Kidney epithelial cell (primary cell): Measurements from ENCODE around the gene PANK4. TPM values are rescaled to one million over a fixed set of nuclear protein-coding genes. Genes with fewer than 3 reads are reported as not detected.
A peak's percentile ranks its signal among the peaks of the same experiment; 100 is the strongest.

Experiments used
- DNase-seq: peaks from one replicate; pipeline ENCODE4 v3.0.0-alpha.2; 2010; ENCODE audit warnings: low read depth
- H3K27me3 ChIP-seq: 2 replicates; pipeline ENCODE4 v1.6.0; 2011; ENCODE audit warnings: low read length; ENCODE audit not compliant: control insufficient read depth, insufficient read depth
- H3K36me3 ChIP-seq: 2 replicates; pipeline ENCODE4 v1.5.1; 2011; ENCODE audit warnings: low read length; ENCODE audit not compliant: control insufficient read depth, insufficient read depth
- H3K4me3 ChIP-seq: 2 replicates; pipeline ENCODE4 v1.5.1; 2011; ENCODE audit warnings: low read depth, mild to moderate bottlenecking, control low read depth, low read length
- total RNA-seq: library from RNA; depleted of rRNA; stranded (reverse); fragments of >200 nt; gene quantifications from 2 replicates; pipeline ENCODE4 v1.2.3, GENCODE V29; 2015
- TF ChIP-seq, protein P1 (sequence below): IDR thresholded peaks from 2 replicates; pipeline ENCODE4 v1.5.1; 2011; ENCODE audit warnings: mild to moderate bottlenecking, moderate library complexity, low read length, control low read depth, inconsistent platforms; ENCODE audit not compliant: insufficient read depth, poor library complexity, severe bottlenecking

PANK4 gene
- total RNA-seq, 1 donor from 2014 or later: 28.9 TPM

DNA sequence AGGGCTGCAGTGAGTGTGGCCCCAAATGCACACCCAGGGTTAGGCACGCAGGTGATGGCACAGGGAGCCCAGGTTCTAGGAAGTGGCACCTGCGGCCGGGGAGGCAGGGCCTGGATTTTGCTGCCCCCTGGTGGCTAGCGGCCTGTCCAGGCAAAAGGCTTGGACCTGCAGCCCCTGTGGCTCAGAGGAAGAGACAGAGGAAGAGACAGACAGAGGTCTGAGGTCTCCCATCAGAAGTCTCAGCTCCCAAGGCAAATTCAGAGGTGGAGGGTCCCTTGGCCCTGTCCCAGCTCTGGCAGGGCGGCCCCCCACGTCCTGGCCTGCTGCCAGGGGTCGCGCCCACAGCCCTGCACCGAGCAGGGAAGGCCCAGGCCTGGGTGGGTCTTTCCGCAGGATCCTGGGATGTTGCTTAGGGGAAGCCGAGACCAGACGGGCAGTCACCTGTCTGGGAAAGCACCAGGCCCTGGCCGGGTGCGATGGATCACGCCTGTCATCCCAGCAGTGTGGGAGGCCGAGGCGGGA, 21.7 kb upstream of the PANK4 start:
- no peak for DNase-seq
- Histone ChIP-seq H3K27me3 (peaks cover 5% of the 10 kb centered on the region), H3K4me3 (no peak overlapping the region), H3K36me3 (no peaks in the 10 kb centered on the region)
- TF ChIP-seq, protein P1, sequence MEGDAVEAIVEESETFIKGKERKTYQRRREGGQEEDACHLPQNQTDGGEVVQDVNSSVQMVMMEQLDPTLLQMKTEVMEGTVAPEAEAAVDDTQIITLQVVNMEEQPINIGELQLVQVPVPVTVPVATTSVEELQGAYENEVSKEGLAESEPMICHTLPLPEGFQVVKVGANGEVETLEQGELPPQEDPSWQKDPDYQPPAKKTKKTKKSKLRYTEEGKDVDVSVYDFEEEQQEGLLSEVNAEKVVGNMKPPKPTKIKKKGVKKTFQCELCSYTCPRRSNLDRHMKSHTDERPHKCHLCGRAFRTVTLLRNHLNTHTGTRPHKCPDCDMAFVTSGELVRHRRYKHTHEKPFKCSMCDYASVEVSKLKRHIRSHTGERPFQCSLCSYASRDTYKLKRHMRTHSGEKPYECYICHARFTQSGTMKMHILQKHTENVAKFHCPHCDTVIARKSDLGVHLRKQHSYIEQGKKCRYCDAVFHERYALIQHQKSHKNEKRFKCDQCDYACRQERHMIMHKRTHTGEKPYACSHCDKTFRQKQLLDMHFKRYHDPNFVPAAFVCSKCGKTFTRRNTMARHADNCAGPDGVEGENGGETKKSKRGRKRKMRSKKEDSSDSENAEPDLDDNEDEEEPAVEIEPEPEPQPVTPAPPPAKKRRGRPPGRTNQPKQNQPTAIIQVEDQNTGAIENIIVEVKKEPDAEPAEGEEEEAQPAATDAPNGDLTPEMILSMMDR: peak; percentile 97

DNA sequence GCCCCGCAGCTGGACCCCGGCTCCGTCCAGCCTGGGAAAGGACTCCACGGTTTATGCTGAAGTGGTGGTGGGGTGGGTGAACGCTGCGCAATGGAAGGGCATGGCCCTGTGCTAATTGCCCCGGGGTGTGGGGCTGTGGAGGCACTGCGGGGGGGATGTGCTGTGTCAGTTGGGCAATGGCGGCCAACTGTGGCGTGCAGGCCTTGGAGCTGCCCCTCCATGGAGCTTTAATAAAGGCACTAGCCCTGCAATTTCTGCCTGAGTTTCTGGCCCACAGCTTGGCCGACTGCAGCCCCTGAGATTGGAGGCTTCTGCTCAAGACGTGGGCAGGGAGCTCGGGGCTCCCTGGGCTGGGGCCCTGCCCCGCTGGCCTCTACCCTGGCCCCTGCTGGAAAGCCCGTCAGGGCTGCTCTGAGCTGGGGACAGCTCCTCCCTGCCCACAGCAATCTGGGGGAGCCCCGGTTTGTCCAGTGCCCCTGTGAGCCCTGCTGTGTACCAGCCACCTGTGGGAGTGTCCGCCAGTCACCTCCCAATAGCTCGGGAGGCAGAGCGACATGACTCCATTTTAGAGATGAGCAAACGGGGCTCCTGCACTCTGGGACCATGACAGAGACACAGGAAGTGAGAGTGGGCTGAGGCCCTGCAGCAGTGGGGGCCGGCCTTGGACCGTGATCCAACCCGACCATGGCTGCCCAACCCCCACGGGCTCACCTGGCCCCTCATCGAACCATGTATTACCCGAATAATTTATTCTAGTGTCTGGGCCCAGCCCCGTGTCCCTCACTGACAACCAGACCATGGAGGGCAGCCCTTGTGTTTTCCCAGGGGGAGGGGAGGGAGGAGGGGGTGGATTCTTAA, 21.0 kb upstream of the PANK4 start:
- TF ChIP-seq, protein P1: no peak
- Histone ChIP-seq H3K4me3 (peak overlapping the region; percentile 53), H3K27me3 (peaks cover 4% of the 10 kb centered on the region), H3K36me3 (no peaks in the 10 kb centered on the region)
- DNase-seq: no peak

DNA sequence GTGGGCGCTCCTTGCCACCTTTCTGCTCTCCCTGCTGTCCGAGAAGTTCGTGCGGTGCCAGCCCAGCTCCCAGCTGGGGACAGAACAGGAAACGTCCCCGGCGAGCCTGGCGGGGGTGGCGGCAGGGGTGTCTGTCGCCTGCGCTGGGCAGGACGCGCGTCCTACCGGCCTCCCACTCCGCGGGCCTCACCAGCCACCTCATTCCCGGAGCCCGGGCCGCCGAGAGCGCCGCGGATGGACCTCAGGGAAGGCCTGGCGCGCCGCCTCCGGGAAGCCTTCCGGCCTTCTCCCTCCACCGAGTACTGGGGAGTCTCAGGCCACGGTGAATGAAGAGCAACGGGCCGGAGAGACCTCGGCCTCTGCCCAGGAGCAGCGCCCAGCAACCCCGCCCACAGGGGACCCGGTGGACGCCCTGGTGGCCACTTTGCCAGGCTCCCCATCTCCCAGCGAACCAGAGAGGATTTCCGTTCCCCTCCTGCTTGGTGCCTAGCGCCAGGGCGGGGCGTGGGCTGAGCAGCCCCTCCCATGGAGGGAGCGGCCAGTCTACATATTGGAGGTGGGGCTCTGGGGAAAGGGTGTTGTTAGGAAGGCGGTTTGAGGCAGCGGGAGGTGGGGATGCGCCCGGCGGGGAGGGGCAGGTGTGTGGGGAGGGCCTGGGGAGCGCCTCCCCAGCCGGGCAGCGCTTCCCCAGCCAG, 20.3 kb upstream of the PANK4 start:
- TF ChIP-seq, protein P1: no peak
- peak; percentile 41 for DNase-seq
- Histone ChIP-seq H3K27me3 (no peaks in the 10 kb centered on the region), H3K36me3 (no peaks in the 10 kb centered on the region), H3K4me3 (peak overlapping the region; percentile 53)

DNA sequence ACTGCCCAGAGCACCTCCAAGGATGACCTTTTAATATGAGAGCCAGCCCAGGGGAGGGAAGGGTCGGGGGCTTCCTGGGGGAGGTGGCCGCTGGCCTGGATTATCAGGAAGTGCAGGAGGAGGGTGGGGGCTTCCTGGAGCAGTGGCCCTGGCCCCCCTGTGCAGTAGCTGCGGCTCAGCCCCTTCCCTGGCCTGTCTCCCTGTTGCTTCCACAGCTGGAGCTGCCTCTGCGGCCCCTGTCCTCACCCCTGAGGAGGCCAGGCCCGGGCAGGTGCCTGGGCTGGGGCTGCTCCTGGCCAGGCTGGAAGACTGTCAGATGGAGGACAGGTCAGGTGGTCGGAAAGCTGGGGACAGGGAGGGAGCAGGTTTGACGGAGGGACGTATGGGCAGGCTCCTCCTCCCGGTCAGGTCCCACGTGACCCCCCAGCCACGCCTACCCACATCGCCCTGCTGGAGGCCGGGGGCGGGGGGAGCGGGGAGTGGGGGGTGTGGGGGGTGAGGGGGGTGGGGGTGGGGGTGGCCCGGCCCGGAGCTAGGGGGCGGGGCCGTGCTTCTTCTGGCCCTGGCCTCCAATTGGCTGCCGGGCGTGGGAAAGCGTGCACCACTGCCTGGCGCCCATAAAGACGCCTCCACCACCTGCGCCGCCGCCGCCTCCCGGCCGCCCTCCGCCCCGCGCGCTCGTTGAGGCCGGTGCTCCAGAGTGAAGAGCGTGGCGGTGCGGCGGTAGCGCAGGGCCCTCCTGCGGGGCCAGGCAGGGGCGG, 19.5 kb upstream of the PANK4 start:
- Histone ChIP-seq H3K4me3 (peak overlapping the region; percentile 53), H3K36me3 (no peaks in the 10 kb centered on the region), H3K27me3 (peaks cover 3% of the 10 kb centered on the region)
- TF ChIP-seq, protein P1: no peak
- DNase-seq: peak; percentile 37

DNA sequence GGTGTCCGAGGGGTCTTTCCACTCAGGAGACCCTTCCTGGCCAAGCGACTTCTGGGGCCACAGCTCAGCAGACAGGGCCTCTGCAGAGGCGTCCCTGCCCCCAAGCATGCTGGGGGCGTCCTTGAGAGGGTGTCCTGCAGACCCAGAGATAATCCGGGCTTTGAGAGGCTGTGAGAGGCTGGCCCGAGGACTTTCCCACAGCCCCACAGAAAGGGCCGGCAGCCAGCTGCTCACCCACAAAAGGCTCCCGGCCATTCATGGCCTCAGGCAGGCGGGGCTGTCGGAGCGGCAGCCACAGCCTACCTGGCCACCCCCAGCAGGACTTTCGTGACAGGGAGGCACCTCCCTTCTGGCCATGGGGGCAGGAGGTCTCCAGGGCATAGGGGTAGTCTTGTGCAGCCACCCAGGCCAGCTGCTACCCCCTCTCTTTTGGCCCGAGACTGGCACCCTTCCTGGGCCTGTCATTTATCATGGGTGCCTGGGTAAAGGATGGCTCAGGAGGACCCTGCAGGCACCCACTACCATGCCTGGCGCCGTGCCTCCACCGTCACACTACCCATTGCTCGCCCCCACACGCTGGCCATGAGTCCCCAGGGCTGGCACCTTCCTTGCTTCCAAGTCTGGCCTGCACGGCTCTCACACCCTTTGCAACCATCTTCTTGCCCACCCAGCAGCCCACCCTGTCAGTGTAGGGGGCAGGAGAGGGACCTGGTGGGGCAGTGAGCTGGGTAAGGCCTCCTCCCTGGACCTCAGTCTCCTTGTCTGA, 18.7 kb upstream of the PANK4 start:
- TF ChIP-seq, protein P1: no peak
- peaks cover 9% of the 10 kb centered on the region for H3K27me3 ChIP-seq
- H3K36me3 ChIP-seq: no peaks in the 10 kb centered on the region
- H3K4me3 ChIP-seq: no peak overlapping the region
- no peak for DNase-seq
